ACC112 (cell line): Measurements from ENCODE around the gene KCNJ10.

Experiments
- H2AFZ ChIP-seq: fragments of 200-600 bp; sonication (generic); one replicate; pipeline ENCODE4 v1.6.0; 2017; ENCODE audit warnings: antibody characterized with exemption, low read length; ENCODE audit not compliant: unreplicated experiment
- H3K27ac ChIP-seq: fragments of 200-600 bp; sonication (generic); 2 replicates; pipeline ENCODE4 v1.5.1; 2014; ENCODE audit warnings: low read depth, mild to moderate bottlenecking, antibody characterized with exemption, low read length, moderate library complexity
- H3K27me3 ChIP-seq: fragments of 200-600 bp; sonication (generic); 2 replicates; pipeline ENCODE4 v1.6.1; 2014; ENCODE audit warnings: mild to moderate bottlenecking, antibody characterized with exemption, low read length, moderate library complexity, mixed read lengths; ENCODE audit not compliant: insufficient read depth
- H3K36me3 ChIP-seq: fragments of 200-600 bp; sonication (generic); 2 replicates; pipeline ENCODE4 v1.6.1; 2016; ENCODE audit warnings: mild to moderate bottlenecking, antibody characterized with exemption, low read length, moderate library complexity, mixed read lengths; ENCODE audit not compliant: insufficient read depth
- H3K4me1 ChIP-seq: fragments of 200-600 bp; sonication (generic); one replicate; pipeline ENCODE4 v1.6.1; 2016; ENCODE audit warnings: low read length, mixed read lengths; ENCODE audit not compliant: insufficient read depth, unreplicated experiment, control insufficient read depth
- H3K4me3 ChIP-seq: fragments of 200-600 bp; sonication (generic); 2 replicates; pipeline ENCODE4 v1.5.1; 2014; ENCODE audit warnings: mild to moderate bottlenecking, low read depth, low read length
- H3K79me2 ChIP-seq: fragments of 200-600 bp; sonication (generic); one replicate; pipeline ENCODE4 v1.6.0; 2016; ENCODE audit warnings: low read length; ENCODE audit not compliant: control insufficient read depth, unreplicated experiment, insufficient read depth

Gene KCNJ10

DNA sequence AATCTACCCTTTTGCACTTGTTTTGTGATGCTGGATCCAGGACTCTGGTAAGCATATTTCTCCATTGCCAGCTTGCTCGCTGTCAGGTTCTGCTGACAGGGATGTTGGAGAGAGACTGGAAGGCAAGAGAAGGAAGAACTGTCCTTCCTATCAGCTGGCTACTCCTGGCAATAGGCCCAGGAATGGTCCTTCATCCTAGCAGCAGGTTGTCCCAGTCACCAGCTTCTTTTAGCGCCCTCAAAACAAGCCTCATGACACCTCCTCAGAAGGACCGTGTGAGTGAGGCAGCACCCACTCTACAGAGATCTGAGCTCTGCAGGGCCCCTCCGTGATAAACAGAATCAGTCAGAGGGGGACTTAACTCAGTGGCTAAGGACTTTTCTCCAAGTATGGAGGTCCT is 82.8 kb downstream of the KCNJ10 start:
- Histone ChIP-seq H3K4me3 (no peak overlapping the region), H3K27me3 (no peaks in the 10 kb centered on the region), H3K27ac (no peak overlapping the region), H3K36me3 (no peaks in the 10 kb centered on the region), H3K4me1 (no peaks in the 10 kb centered on the region), H3K79me2 (no peaks in the 10 kb centered on the region), H2AFZ (no peak overlapping the region)

DNA sequence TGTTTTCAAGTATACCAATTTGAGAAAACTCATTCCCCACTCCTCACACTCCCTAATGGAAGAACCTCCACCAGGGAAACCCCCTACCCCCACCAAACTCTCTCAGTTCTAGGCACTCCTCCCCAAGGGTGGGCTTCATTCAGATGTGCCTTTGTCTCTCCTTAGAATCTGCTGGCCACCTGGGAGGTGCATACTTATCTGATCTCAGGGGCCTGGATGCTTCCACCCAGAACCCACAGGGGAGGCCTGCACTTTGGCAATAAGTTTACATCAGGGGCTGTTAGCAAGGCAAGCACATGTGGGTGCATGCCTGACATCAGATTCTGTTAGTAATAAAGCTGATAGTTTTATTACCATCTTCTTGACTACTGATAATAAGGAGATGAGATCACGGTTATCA is 83.4 kb downstream of the KCNJ10 start:
- Histone ChIP-seq H3K4me3 (no peak overlapping the region), H3K36me3 (no peaks in the 10 kb centered on the region), H2AFZ (no peak overlapping the region), H3K27me3 (no peaks in the 10 kb centered on the region), H3K27ac (no peak overlapping the region), H3K79me2 (no peaks in the 10 kb centered on the region), H3K4me1 (no peaks in the 10 kb centered on the region)

DNA sequence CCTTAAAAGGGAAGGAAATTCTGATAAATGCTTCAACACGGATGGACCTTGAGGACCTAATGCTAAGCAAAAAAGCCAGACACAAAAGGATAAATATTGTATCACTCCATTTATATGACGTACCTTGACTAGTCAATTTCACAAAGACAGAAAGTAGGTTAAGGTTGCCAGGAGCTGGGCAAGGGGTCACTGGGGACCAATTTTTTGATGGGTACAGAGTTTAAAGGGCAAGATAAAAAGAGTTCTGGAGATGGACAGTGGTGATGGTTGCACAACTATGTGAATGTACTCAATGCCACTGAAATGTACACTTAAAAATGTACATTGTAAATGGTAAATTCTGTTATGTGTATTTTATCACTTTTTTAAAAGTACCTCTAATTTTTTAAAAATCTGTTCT is 83.9 kb downstream of the KCNJ10 start:
- Histone ChIP-seq H3K36me3 (no peaks in the 10 kb centered on the region), H3K27ac (no peak overlapping the region), H3K79me2 (no peaks in the 10 kb centered on the region), H3K4me1 (no peaks in the 10 kb centered on the region), H3K27me3 (no peaks in the 10 kb centered on the region), H2AFZ (no peak overlapping the region), H3K4me3 (no peak overlapping the region)

DNA sequence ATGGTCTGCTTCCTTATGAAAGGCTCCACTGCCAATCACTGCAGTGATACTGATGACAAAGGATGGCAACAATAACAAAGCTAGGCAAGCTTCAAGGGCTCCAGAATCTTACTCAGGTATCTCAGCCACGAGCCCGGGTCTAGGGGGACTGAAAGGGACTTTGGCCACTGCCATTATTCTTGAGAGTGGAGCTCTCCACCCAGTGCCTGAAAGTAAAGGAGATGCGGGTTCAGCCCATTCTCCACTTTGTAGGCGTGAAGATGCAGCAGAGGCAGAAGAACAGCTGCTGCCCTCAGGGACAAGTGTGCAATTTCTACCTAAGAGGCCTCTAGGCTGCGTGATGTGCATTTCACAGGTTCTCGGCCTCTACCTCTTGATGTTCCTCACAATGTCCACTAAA is 84.5 kb downstream of the KCNJ10 start:
- H3K4me3 ChIP-seq, result no peak overlapping the region
- H3K4me1 ChIP-seq, result no peaks in the 10 kb centered on the region
- no peaks in the 10 kb centered on the region for H3K36me3 ChIP-seq

DNA sequence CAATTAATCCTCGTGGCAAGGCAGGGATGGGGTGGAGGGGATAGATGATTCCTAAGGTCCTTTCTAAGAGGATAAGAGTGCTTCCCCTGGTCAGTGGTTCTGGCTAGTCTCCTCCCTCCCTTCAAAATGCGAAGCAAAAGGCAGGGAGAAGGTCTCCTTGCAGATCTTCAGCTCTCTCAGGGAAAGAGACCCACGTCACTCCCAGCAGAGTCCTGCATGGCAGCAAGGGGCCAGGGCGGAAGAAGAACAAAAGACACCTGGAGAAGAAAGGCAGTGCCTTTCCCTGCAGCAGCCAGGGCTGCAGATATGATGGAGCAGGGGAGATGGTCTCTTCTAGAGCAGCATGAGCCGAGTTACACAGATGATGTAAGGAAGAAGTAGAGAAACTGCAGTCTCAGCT is 86.3 kb downstream of the KCNJ10 start:
- no peak overlapping the region for H3K27ac ChIP-seq
- H3K36me3 ChIP-seq, result no peaks in the 10 kb centered on the region
- peaks cover 4% of the 10 kb centered on the region; the same call in 1 of the 2 replicates for H3K27me3 ChIP-seq
- no peaks in the 10 kb centered on the region for H3K79me2 ChIP-seq
- no peaks in the 10 kb centered on the region for H3K4me1 ChIP-seq
- H3K4me3 ChIP-seq, result no peak overlapping the region
- no peak overlapping the region for H2AFZ ChIP-seq

More for the DNA sequence above, 84.5 kb downstream of the KCNJ10 start:
- H3K27me3 ChIP-seq, result no peaks in the 10 kb centered on the region
- H3K79me2 ChIP-seq, result no peaks in the 10 kb centered on the region
- H2AFZ ChIP-seq, result no peak overlapping the region
- H3K27ac ChIP-seq, result no peak overlapping the region

DNA sequence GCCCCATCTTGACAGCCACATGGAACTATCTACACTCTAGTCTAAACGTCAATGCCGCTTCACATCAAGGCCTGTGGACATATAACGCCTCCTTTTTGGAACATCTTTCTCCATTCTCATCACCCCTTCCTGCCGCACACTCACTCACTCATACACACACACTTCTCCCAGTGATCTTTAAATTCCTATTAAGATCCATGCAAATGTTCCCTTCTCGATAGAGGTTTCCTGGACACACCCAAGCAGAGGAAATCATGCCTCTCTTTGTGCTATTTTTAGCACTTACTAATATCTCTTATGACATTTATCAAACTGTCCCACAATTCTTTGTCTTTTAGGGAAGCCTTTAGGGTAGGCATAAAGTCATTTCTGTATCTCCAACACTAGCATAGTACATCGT is 87.7 kb downstream of the KCNJ10 start:
- Histone ChIP-seq H3K4me3 (no peak overlapping the region), H3K27me3 (peaks cover 4% of the 10 kb centered on the region; the same call in 1 of the 2 replicates), H3K4me1 (no peaks in the 10 kb centered on the region)

DNA sequence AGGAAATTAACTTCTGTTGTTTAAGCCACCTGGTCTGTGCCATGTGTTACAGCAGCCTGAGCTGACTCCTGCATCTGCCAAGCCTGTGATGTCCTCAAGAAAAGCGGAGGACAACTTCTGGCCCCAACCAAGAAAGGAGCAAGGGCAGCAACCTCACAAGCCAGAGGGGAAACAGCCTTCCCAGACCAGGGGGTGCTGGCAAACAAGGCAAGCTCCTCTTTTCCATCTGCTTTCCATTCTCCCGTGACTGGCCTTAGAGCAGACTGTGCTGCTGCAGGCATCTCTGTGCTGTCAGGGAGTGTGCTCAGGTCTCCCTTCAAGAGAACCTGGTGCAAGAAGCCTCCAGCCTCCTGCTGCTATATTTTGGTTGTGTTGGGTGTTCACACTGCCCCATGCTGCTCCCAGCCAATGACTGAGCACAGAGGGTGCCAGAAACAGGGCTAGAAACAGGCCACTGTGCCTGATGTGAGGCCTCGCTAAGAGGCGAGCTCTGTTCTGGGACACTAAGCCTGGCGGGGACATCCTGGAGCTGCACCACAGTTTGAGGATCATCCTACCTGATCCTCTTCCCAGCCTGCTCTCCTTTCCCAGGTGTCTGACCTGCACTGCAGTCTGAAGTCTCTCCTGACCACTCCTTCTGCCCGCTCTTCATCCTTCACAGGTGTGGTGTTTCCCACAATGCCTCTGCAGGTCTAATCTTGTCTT is 88.5 kb downstream of the KCNJ10 start:
- no peak overlapping the region for H2AFZ ChIP-seq
- H3K27ac ChIP-seq, result no peak overlapping the region
- no peaks in the 10 kb centered on the region for H3K4me1 ChIP-seq
- H3K79me2 ChIP-seq, result no peaks in the 10 kb centered on the region
- H3K27me3 ChIP-seq, result peaks cover 4% of the 10 kb centered on the region
- no peak overlapping the region for H3K4me3 ChIP-seq
- H3K36me3 ChIP-seq, result no peaks in the 10 kb centered on the region

More for the DNA sequence above, 87.7 kb downstream of the KCNJ10 start:
- Histone ChIP-seq H3K36me3 (no peaks in the 10 kb centered on the region), H3K27ac (no peak overlapping the region), H3K79me2 (no peaks in the 10 kb centered on the region), H2AFZ (no peak overlapping the region)

DNA sequence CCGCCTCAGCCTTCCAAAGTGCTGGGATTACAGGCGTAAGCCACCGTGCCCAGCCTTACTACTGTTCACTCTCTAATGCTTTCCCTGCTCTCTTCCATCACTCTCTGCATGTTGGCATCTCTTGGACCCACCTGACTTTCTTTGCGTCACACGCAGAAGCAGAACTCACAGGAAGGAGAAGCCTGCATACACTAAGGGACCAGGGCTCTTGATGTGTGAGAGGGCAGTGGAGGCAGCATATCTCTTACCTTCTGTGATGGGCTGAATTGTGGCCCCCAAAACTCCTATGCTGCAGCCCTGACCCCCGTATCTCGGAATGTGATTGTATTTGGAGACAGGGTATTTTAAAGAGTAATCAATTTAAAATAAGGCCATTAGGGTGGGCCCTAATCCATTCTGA is 89.2 kb downstream of the KCNJ10 start:
- Histone ChIP-seq H3K27ac (no peak overlapping the region), H3K4me1 (no peaks in the 10 kb centered on the region), H2AFZ (no peak overlapping the region), H3K79me2 (no peaks in the 10 kb centered on the region), H3K36me3 (no peaks in the 10 kb centered on the region), H3K27me3 (peaks cover 5% of the 10 kb centered on the region), H3K4me3 (no peak overlapping the region)

DNA sequence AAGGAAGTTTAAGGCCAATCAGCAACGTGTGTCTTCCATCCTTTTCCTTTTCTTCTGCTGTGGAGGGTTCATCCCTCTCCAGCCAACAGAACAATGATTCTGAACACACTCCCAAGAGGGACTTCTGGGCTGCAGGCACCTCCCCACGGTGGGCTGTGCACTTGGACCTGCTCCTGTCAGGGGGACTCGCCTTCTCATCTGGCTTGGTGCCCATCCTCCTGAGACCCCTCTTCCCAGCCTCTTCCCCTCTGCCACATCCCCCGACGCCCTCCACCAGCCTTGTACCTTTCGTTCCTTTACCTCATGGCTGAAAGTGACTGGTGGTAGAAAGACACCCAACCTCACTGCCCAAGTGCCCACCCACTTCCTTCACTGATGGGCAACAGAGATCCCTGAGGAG is 89.9 kb downstream of the KCNJ10 start:
- Histone ChIP-seq H3K79me2 (no peaks in the 10 kb centered on the region), H3K4me1 (no peaks in the 10 kb centered on the region), H3K4me3 (no peak overlapping the region), H3K27me3 (peaks cover 12% of the 10 kb centered on the region), H2AFZ (no peak overlapping the region), H3K27ac (no peak overlapping the region), H3K36me3 (no peaks in the 10 kb centered on the region)

DNA sequence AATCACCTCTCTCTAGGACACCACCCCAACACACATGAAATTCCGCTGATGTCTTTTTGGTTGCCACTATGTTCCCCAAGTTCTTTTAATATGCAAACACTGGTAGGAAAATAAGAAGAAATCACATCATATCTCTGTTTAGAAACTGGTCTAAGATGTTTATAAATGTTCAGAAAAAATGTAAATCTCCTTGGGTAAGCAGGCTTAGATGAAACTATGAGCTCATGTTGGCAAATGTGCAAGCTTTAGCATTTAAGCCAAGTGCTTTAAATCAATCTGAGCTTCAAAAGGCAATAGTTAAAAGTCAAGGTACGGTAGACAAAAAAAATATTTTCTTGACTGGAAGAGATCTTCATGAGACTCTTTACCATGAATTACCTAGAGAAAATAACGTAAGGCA is 90.7 kb downstream of the KCNJ10 start:
- Histone ChIP-seq H2AFZ (no peak overlapping the region), H3K4me3 (no peak overlapping the region), H3K79me2 (no peaks in the 10 kb centered on the region), H3K27ac (no peak overlapping the region), H3K27me3 (peaks cover 19% of the 10 kb centered on the region), H3K4me1 (no peaks in the 10 kb centered on the region), H3K36me3 (no peaks in the 10 kb centered on the region)

DNA sequence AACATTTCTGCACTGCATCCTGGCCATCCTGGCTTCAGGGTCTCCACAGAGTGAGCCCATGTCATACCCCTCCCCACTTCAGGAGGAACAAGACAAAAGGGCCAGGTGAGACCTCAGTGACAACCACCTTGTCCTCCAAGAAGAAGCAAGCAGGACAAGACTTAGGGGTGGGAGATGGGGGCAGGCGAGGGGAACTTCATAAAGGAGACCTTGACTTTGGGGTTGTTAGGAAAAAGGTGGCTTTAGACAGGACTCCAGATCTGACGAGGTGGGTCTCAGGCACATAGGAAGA is 91.9 kb downstream of the KCNJ10 start:
- Histone ChIP-seq H3K27me3 (peaks cover 24% of the 10 kb centered on the region), H3K4me3 (no peak overlapping the region), H3K4me1 (no peaks in the 10 kb centered on the region), H3K36me3 (no peaks in the 10 kb centered on the region), H3K79me2 (no peaks in the 10 kb centered on the region), H3K27ac (no peak overlapping the region), H2AFZ (no peak overlapping the region)
